HCT116 (cell line): ENCODE measurements around the gene TRIM56.

Source experiments
- ELF1 ChIP-seq: IDR thresholded peaks from 2 replicates; pipeline ENCODE4 v1.6.1; 2012; ENCODE audit warnings: low read depth, borderline replicate concordance
- EZH2 ChIP-seq: fragments of 200-600 bp; sonication (generic); IDR thresholded peaks from 2 replicates; pipeline ENCODE4 v1.6.1; 2017; ENCODE audit warnings: antibody characterized with exemption, mixed run types
- EZH2phosphoT487 ChIP-seq: fragments of 200-600 bp; IDR thresholded peaks from 2 replicates; pipeline ENCODE4 v1.6.1; 2018; ENCODE audit warnings: antibody characterized with exemption, borderline replicate concordance
- POLR2A ChIP-seq: IDR thresholded peaks from 2 replicates; pipeline ENCODE4 v1.7.0; 2011; ENCODE audit warnings: borderline replicate concordance; ENCODE audit not compliant: insufficient read depth, insufficient read length; ENCODE audit errors: extremely low read depth
- POLR2AphosphoS5 ChIP-seq: IDR thresholded peaks from 2 replicates; pipeline ENCODE4 v1.6.1; 2011; ENCODE audit warnings: mild to moderate bottlenecking, low read depth, low read length, moderate library complexity
- RAD21 ChIP-seq: IDR thresholded peaks from 2 replicates; pipeline ENCODE4 v1.6.1; 2012; ENCODE audit warnings: low read depth, mild to moderate bottlenecking
- SIN3A ChIP-seq: IDR thresholded peaks from 2 replicates; pipeline ENCODE4 v1.6.1; 2012; ENCODE audit warnings: low read depth
- SP1 ChIP-seq: IDR thresholded peaks from 2 replicates; pipeline ENCODE4 v1.6.1; 2012; ENCODE audit warnings: low read depth
- SRF ChIP-seq: IDR thresholded peaks from 2 replicates; pipeline ENCODE4 v1.6.1; 2012; ENCODE audit warnings: low read depth
- ZBTB33 ChIP-seq: IDR thresholded peaks from 2 replicates; pipeline ENCODE4 v1.6.1; 2011; ENCODE audit warnings: mild to moderate bottlenecking, low read length, moderate library complexity; ENCODE audit not compliant: insufficient replicate concordance; ENCODE audit errors: extremely low read depth
- TF ChIP-seq, protein P1 (sequence below), 3 experiments: fragments of 200-600 bp in 1 of 3; sonication (generic) in 1 of 3; IDR thresholded peaks in 2 of 3; conservative IDR thresholded peaks in 1 of 3; 2 replicates each; pipeline ENCODE4 v1.5.1; 2012 to 2017; ENCODE audit warnings: low read depth in 2 of 3, low read length in 2 of 3, antibody characterized with exemption in 1 of 3, borderline replicate concordance in 1 of 3, control low read depth in 1 of 3, mild to moderate bottlenecking in 1 of 3, mixed read lengths in 1 of 3, mixed run types in 1 of 3, moderate library complexity in 1 of 3; ENCODE audit not compliant: insufficient read depth in 1 of 3

DNA sequence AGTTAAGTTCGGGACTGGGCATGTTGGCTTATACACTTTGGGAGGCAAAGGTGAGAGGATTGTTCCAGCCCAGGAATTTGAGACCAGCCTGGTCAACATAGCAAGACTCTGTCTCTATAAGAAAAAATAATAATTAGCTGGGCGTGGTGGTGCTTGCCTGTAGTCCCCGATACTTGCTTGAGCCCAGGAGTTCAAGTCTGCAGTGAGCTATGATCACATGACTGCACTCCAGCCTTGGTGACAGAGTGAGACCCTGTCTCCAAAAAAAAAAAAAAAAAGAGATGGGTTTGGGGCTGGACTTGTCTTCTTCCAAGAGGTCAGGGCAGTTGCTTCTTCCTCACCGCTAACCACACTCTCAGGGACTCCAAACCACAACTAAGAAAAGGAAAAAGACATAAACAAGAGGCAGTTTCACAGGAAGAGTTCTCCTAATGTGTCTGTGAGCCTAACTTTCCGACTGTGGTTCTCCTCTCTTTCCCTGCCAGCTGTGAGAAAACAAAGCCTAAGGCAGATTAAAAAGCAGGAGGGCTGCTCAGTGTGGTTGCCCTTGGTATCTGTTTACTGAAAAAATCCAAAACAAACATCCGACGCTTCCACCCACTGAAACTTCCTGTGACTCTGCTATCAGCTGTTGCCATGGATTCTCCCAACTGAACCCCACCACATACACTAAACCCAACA lies 39.2 kb downstream of the TRIM56 start:
- TF ChIP-seq, protein P1, sequence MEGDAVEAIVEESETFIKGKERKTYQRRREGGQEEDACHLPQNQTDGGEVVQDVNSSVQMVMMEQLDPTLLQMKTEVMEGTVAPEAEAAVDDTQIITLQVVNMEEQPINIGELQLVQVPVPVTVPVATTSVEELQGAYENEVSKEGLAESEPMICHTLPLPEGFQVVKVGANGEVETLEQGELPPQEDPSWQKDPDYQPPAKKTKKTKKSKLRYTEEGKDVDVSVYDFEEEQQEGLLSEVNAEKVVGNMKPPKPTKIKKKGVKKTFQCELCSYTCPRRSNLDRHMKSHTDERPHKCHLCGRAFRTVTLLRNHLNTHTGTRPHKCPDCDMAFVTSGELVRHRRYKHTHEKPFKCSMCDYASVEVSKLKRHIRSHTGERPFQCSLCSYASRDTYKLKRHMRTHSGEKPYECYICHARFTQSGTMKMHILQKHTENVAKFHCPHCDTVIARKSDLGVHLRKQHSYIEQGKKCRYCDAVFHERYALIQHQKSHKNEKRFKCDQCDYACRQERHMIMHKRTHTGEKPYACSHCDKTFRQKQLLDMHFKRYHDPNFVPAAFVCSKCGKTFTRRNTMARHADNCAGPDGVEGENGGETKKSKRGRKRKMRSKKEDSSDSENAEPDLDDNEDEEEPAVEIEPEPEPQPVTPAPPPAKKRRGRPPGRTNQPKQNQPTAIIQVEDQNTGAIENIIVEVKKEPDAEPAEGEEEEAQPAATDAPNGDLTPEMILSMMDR (IDR thresholded peaks at IDR 0.05 in 2 of 3, conservative IDR thresholded peaks at IDR 0.05 in 1 of 3; ENCODE audit: borderline replicate concordance in 1 of 3, insufficient read depth in 1 of 3, low read depth in 2 of 3, low read length in 2 of 3) = no peak
- no peak for TF ChIP-seq ZBTB33
- TF ChIP-seq ELF1 = no peak
- TF ChIP-seq EZH2phosphoT487 = no peak
- TF ChIP-seq SIN3A = no peak
- TF ChIP-seq POLR2A = no peak
- TF ChIP-seq EZH2 = no peak
- no peak for TF ChIP-seq POLR2AphosphoS5
- TF ChIP-seq RAD21 = no peak
- TF ChIP-seq SRF = no peak
- no peak for TF ChIP-seq SP1
